GM21825 (cell line): ENCODE data around the gene KLB.
A peak's percentile ranks its signal among the peaks of the same experiment; 100 is the strongest.
"Not testable (repeated sequence)": the region's sequence is repeated elsewhere in the genome, so short reads cannot be mapped to it uniquely, and the experiment has no call there.

Source experiments
- ATAC-seq: cut with Tn5 transposase; IDR thresholded peaks from one replicate; pipeline ENCODE4 v1.9.1; 2021; ENCODE audit warnings: mild to moderate bottlenecking, moderate library complexity; ENCODE audit not compliant: unreplicated experiment

The KLB gene

GRCh38 chr4:39425297-39425696 is 18.6 kb downstream of the KLB start:
- not testable (repeated sequence) for ATAC-seq

- ATAC-seq = no peak
These were observed 20.0 kb downstream of the KLB start for GRCh38 chr4:39426728-39427127.

- ATAC-seq = no peak
These were observed 20.9 kb downstream of the KLB start for GRCh38 chr4:39427520-39428114.

GRCh38 chr4:39429476-39430334 is 23.0 kb downstream of the KLB start:
- no peak for ATAC-seq

GRCh38 chr4:39433878-39434492 is 27.3 kb downstream of the KLB start:
- ATAC-seq = no peak

GRCh38 chr4:39435659-39436563 is 29.2 kb downstream of the KLB start:
- no peak for ATAC-seq

GRCh38 chr4:39441593-39441992 is 34.9 kb downstream of the KLB start:
- ATAC-seq = no peak

- no peak for ATAC-seq
These were observed 36.3 kb downstream of the KLB start for GRCh38 chr4:39442998-39443397.

- ATAC-seq = no peak
These were observed 39.7 kb downstream of the KLB start for GRCh38 chr4:39446483-39446841.

- peak; percentile 86 for ATAC-seq
These were observed 40.3 kb downstream of the KLB start for GRCh38 chr4:39446842-39447573.

GRCh38 chr4:39450618-39451017 is 43.9 kb downstream of the KLB start:
- ATAC-seq = no peak

- no peak for ATAC-seq
These were observed 44.8 kb downstream of the KLB start for GRCh38 chr4:39451423-39452023.

GRCh38 chr4:39452153-39452859 is 45.6 kb downstream of the KLB start:
- ATAC-seq = no peak

- no peak for ATAC-seq
These were observed 46.3 kb downstream of the KLB start for GRCh38 chr4:39452860-39453587.

- ATAC-seq = no peak
These were observed 47.0 kb downstream of the KLB start for GRCh38 chr4:39453738-39454137.

GRCh38 chr4:39455486-39455885 is 48.8 kb downstream of the KLB start:
- ATAC-seq = no peak

- ATAC-seq = no peak
These were observed 50.4 kb downstream of the KLB start for GRCh38 chr4:39456946-39457763.

GRCh38 chr4:39458161-39458504 is 51.4 kb downstream of the KLB start:
- not testable (repeated sequence) for ATAC-seq
